K562 treated with DMSO at 1 percent for 4 hours (cell line): ENCODE data around the gene KDM6A. TPM values are rescaled to one million over a fixed set of nuclear protein-coding genes. Genes with fewer than 3 reads are reported as not detected.

Source experiments
- total RNA-seq: library from RNA; unstranded; fragments of 300-600 nt; gene quantifications from 2 replicates; pipeline ENCODE4 v1.2.3, GENCODE V29; 2022; ENCODE audit not compliant: insufficient read depth

KDM6A gene
- 14.5 and 19.0 TPM in 2 replicates for total RNA-seq

DNA sequence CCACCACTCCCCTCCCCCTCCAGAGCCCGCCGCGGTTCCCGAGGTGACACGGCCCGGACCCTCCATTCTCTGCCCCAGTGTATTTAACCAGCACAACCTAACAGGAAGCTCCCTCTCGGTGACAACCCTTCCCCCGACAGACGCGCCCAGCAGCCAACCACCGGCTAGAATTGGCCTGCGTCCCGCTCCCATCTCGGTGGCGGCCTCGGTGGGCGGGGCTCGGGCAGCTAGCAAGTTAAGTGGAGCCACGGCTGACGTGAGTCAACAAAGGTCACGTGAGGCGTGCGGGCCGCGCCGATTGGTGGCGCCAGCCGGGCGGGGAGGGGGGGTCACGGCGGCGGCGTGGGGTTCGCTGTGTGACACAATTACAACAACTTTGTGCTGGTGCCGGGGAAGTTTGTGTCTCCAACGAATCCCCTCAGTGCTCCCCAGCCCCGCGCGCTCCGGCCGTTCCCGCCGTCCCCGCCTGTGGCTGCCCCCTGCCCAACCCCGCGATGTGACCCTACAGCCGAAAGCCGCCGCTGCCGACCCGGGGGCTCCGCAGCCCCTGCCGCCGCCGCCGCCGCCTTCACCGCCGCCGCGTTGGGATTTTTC, at the start of gene KDM6A:
Gene KDM6A, plus strand, starts transcription at position 368 of the 594 bp plus-strand sequence. CDS start 364 bp downstream, outside the sequence.

GRCh38 chrX:44843753-44844152, 29.2 kb upstream of the KDM6A start, which contains the start of gene DUSP21:
Gene DUSP21, plus strand, starts transcription at chrX:44844021. Its CDS starts 112 bp downstream, at chrX:44844133.

Other genes with a start within 250 kb of the KDM6A start
- 1.7 and 2.9 TPM in 2 replicates for gene DUSP21, start 29.2 kb upstream of the KDM6A start, total RNA-seq